DOHH2 (cell line): ENCODE data around the gene KCNG2.

ENCODE experiments used
- H3F3A ChIP-seq: fragments of 200-600 bp; sonication (generic), shearing (Covaris generic); 2 replicates; pipeline ENCODE4 v1.6.0; 2016; ENCODE audit warnings: antibody characterized with exemption, mild to moderate bottlenecking; ENCODE audit not compliant: control insufficient read depth, insufficient read depth
- H3K27ac ChIP-seq: fragments of 200-600 bp; sonication (generic); 2 replicates; pipeline ENCODE4 v1.5.1; 2014; ENCODE audit warnings: low read depth, mild to moderate bottlenecking, low read length, moderate library complexity
- H3K27me3 ChIP-seq: fragments of 200-600 bp; sonication (generic); 2 replicates; pipeline ENCODE4 v1.6.1; 2014; ENCODE audit warnings: mild to moderate bottlenecking, low read length, mixed read lengths; ENCODE audit not compliant: control insufficient read depth
- H3K36me3 ChIP-seq: fragments of 200-600 bp; sonication (generic); 2 replicates; pipeline ENCODE4 v1.6.1; 2014; ENCODE audit warnings: mild to moderate bottlenecking, low read length, moderate library complexity, mixed read lengths; ENCODE audit not compliant: control insufficient read depth
- H3K4me1 ChIP-seq: fragments of 200-600 bp; sonication (generic); 2 replicates; pipeline ENCODE4 v1.6.1; 2014; ENCODE audit warnings: mild to moderate bottlenecking, low read length, mixed read lengths; ENCODE audit not compliant: control insufficient read depth
- H3K4me2 ChIP-seq: fragments of 200-600 bp; sonication (generic); 2 replicates; pipeline ENCODE4 v1.6.0; 2014; ENCODE audit warnings: mild to moderate bottlenecking, low read length, moderate library complexity
- H3K4me3 ChIP-seq: fragments of 200-600 bp; sonication (generic); 2 replicates; pipeline ENCODE4 v1.5.1; 2014; ENCODE audit warnings: mild to moderate bottlenecking, low read length, mixed read lengths
- H3K79me2 ChIP-seq: fragments of 200-600 bp; sonication (generic); 2 replicates; pipeline ENCODE4 v1.6.1; 2014; ENCODE audit warnings: mild to moderate bottlenecking, low read length, mixed read lengths; ENCODE audit not compliant: control insufficient read depth
- H3K9me2 ChIP-seq: fragments of 200-600 bp; sonication (generic); replicated peaks from 2 replicates; pipeline ENCODE4 v1.6.1; 2014; ENCODE audit warnings: mild to moderate bottlenecking, low read length, mixed read lengths; ENCODE audit not compliant: control insufficient read depth
- H3K9me3 ChIP-seq: fragments of 200-600 bp; sonication (generic); 2 replicates; pipeline ENCODE4 v1.6.1; 2014; ENCODE audit warnings: antibody characterized with exemption, low read length, mixed read lengths; ENCODE audit not compliant: control insufficient read depth, insufficient read depth
- H4K20me1 ChIP-seq: fragments of 200-600 bp; sonication (generic); 2 replicates; pipeline ENCODE4 v1.6.0; 2014; ENCODE audit warnings: low read depth, mild to moderate bottlenecking, antibody characterized with exemption, low read length, moderate library complexity; ENCODE audit not compliant: control insufficient read depth, insufficient read depth
- EZH2phosphoT487 ChIP-seq: fragments of 200-600 bp; sonication (generic); IDR thresholded peaks from 2 replicates; pipeline ENCODE4 v1.6.1; 2017; ENCODE audit warnings: borderline replicate concordance, mild to moderate bottlenecking, antibody characterized with exemption, low read length, moderate library complexity, mixed read lengths
- TF ChIP-seq, protein P1 (sequence below): fragments of 200-600 bp; sonication (generic); IDR thresholded peaks from one replicate; pipeline ENCODE4 v1.5.1; 2014; ENCODE audit warnings: antibody characterized with exemption, mild to moderate bottlenecking, low read depth, low read length; ENCODE audit not compliant: poor library complexity, severe bottlenecking

KCNG2 gene

DNA sequence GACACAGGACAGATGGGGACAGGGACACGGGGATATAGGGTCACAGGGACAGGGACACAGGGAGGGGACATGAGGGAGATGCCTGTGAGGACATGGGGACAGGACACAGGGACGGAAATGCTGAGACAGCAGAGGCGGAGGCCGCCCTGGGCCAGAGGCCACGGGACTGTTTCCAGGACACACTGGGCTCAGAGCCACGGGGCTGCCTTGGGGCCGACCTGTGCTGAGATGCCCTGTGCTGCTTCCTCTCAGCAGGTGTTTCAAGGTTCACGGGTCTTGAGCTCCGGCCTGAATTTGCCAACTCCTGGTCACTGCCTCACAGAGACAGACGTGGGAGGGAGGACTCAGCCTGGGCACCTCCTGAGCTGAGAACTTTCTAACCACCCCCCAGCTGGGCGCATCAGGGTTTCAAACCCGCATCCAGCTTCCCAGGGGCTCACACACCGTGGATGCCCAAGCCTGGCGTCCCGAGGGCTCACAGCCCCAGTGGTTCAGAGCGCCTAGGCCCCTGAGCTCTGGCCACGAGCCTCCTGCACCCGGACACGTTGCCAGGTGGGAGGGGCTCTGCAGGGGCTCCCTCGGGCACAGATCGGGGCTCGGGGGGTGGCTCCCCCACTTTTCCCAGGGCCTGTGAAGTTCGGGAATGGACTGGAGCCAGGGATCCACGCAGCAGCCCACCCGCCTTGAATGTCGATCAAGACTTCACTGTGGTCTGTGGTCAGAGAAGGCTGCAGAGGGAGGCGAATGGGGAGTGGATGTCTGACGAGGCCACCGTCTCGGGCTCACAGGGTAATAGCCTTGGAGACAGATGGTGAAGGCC, 89.7 kb downstream of the KCNG2 start:
- no peak overlapping the region for H3K4me2 ChIP-seq
- H3K9me2 ChIP-seq: no peaks in the 10 kb centered on the region
- no peaks in the 10 kb centered on the region for H3K4me1 ChIP-seq
- no peaks in the 10 kb centered on the region for H3K27me3 ChIP-seq
- H4K20me1 ChIP-seq: no peaks in the 10 kb centered on the region
- H3K79me2 ChIP-seq: no peaks in the 10 kb centered on the region
- no peaks in the 10 kb centered on the region for H3K36me3 ChIP-seq
- no peak overlapping the region for H3K27ac ChIP-seq
- H3K9me3 ChIP-seq: peaks cover 26% of the 10 kb centered on the region
- no peak overlapping the region for H3K4me3 ChIP-seq
- no peak for TF ChIP-seq EZH2phosphoT487
- TF ChIP-seq, protein P1, sequence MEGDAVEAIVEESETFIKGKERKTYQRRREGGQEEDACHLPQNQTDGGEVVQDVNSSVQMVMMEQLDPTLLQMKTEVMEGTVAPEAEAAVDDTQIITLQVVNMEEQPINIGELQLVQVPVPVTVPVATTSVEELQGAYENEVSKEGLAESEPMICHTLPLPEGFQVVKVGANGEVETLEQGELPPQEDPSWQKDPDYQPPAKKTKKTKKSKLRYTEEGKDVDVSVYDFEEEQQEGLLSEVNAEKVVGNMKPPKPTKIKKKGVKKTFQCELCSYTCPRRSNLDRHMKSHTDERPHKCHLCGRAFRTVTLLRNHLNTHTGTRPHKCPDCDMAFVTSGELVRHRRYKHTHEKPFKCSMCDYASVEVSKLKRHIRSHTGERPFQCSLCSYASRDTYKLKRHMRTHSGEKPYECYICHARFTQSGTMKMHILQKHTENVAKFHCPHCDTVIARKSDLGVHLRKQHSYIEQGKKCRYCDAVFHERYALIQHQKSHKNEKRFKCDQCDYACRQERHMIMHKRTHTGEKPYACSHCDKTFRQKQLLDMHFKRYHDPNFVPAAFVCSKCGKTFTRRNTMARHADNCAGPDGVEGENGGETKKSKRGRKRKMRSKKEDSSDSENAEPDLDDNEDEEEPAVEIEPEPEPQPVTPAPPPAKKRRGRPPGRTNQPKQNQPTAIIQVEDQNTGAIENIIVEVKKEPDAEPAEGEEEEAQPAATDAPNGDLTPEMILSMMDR: no peak
- no peaks in the 10 kb centered on the region for H3F3A ChIP-seq

DNA sequence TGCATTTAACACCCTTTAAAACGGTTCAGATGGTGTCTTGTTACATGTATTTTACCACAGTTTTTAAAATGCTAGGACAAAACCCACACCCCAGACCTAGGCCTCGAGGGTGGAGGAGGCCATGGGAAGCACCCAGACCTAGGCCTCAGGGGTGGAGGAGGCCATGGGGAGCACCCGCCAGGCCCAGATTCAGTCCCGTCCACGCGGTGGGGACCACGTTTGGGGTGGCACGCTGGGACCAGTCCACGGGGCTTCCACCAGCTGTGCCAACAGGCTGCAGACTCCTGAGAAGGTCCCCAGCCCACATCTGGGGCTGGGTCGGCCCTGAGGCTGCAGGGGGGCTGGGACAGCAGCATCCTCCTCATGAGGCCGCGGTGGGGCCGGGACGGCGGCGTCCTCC, 90.3 kb downstream of the KCNG2 start:
- H3K79me2 ChIP-seq: no peaks in the 10 kb centered on the region

DNA sequence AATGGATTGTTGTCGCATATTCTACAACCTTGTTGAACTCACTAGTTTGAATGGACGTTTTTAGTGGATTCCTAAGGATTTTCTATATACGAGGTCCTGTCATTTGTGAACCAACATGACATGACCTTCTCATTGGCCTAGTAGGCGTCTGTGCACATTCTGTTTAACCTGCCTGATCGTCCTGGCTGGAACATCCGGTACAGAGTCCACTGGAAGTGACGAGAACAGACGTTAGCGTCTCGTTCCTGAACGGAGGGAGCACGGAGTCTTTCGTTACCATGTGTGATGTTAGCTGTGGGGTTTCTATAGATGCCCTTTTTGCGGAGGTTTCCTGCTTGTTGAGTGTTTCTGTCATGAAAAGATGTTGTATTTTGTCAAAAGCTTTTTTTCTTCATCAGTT, 91.8 kb downstream of the KCNG2 start:
- no peak overlapping the region for H3K4me3 ChIP-seq
- H3K27ac ChIP-seq: no peak overlapping the region
- H3K9me3 ChIP-seq: peaks cover 31% of the 10 kb centered on the region
- TF ChIP-seq, protein P1: no peak
- no peak for TF ChIP-seq EZH2phosphoT487
- no peaks in the 10 kb centered on the region for H3K27me3 ChIP-seq
- H3K36me3 ChIP-seq: no peaks in the 10 kb centered on the region
- no peaks in the 10 kb centered on the region for H4K20me1 ChIP-seq
- no peak overlapping the region for H3K4me2 ChIP-seq
- H3K4me1 ChIP-seq: no peaks in the 10 kb centered on the region
- H3K79me2 ChIP-seq: no peaks in the 10 kb centered on the region
- H3K9me2 ChIP-seq: no peaks in the 10 kb centered on the region
- no peaks in the 10 kb centered on the region for H3F3A ChIP-seq

More for the DNA sequence above, 90.3 kb downstream of the KCNG2 start:
- Histone ChIP-seq H3F3A (no peaks in the 10 kb centered on the region), H3K36me3 (no peaks in the 10 kb centered on the region), H3K27ac (no peak overlapping the region), H3K9me2 (no peaks in the 10 kb centered on the region), H3K4me3 (no peak overlapping the region), H3K9me3 (peaks cover 26% of the 10 kb centered on the region), H3K27me3 (no peaks in the 10 kb centered on the region), H3K4me1 (no peaks in the 10 kb centered on the region), H3K4me2 (no peak overlapping the region), H4K20me1 (no peaks in the 10 kb centered on the region)
- TF ChIP-seq, protein P1: no peak
- TF ChIP-seq EZH2phosphoT487: no peak
